ENCODE results near the gene SPOCK1.

- TF ChIP-seq CTCF (conservative IDR thresholded peaks at IDR 0.05; ENCODE audit: low read depth, low read length) (no peak), EZH2 (IDR thresholded peaks at IDR 0.05; ENCODE audit: borderline replicate concordance, low read depth, low read length, poor library complexity, severe bottlenecking) (no peak)
Measured at GRCh38 chr5:137414112-137414755, 84.9 kb downstream of the SPOCK1 start.

Data from A673 (cell line).